Pancreas (tissue), 10 donors: ENCODE data around the gene ZNF423. TPM values are rescaled to one million over a fixed set of nuclear protein-coding genes. Genes with fewer than 3 reads are reported as not detected.

ENCODE experiments used
- ATAC-seq, 4 donors: fragments of 200-7000 bp; cut with Tn5 transposase; one replicate each; pipeline versions ENCODE4 v1.8.0 to v1.9.1; 2020; ENCODE audit warnings: mild to moderate bottlenecking in 4 of 4, moderate library complexity in 4 of 4
- DNase-seq, 6 donors: peaks; one replicate each; pipeline ENCODE4 v3.0.0-alpha.2; 2020
- FAIRE-seq: peaks from 2 replicates; lab custom pipeline; 2012; peaks lifted over from hg19 to GRCh38; lab: Jason Lieb, UNC
- H3K27ac ChIP-seq, 4 donors: fragments of 200-600 bp; sonication (generic); 1 replicate in 3 of 4; 2 replicates in 1 of 4; pipeline versions ENCODE4 v1.5.0 to v1.8.0; 2020
- H3K27me3 ChIP-seq, 4 donors: fragments of 200-600 bp; one replicate each; pipeline ENCODE4 v1.8.0; 2021
- H3K36me3 ChIP-seq, 3 donors: fragments of 200-600 bp; sonication (generic) in 1 of 3; one replicate each; pipeline versions ENCODE4 v1.5.0 to v1.8.0; 2020 to 2021
- H3K4me1 ChIP-seq, 3 donors: fragments of 200-600 bp; one replicate each; pipeline ENCODE4 v1.8.0; 2021
- H3K4me3 ChIP-seq, 4 donors: fragments of 200-600 bp; sonication (generic) in 2 of 4; one replicate each; pipeline versions ENCODE4 v1.5.0 to v1.8.0; 2020 to 2021
- H3K9me3 ChIP-seq, 4 donors: fragments of 200-600 bp; one replicate each; pipeline ENCODE4 v1.8.0; 2021
- CTCF ChIP-seq, 4 donors: fragments of 200-600 bp; sonication (generic) in 3 of 4; IDR thresholded peaks; one replicate each; pipeline versions ENCODE4 v1.5.0 to v1.8.0; 2021; ENCODE audit warnings: antibody characterized with exemption in 4 of 4
- WGBS, 2 donors: extraction: QIAGEN DNeasy Blood & Tissue Kit; methylation state at CpG; one replicate each; pipeline ENCODE4 v1.1.7; 2013; 5-methylcytosine and 5-hydroxymethylcytosine counted together
- intact Hi-C, 3 donors: fragments of 100-400 bp; cut with DNase I; formaldehyde crosslinking; loops; one replicate each; pipeline versions ENCODE4 v1.11.1 to v1.14.2; 2022
- polyA plus RNA-seq, 2 donors: library from polyadenylated mRNA; stranded (reverse); fragments of 200-250 nt; gene quantifications; one replicate each; pipeline ENCODE4 v1.2.3, GENCODE V29; 2013
- total RNA-seq, 6 donors: library from RNA; stranded (reverse); fragmentation: NEBNext Ultra II Directional in 4 of 6; extraction: Animal tissue kit (Norgen Biotek cat#: 25700) in 4 of 6; gene quantifications; one replicate each; pipeline versions ENCODE4 v1.2.1 to v1.2.4, GENCODE V29; 2021 to 2023
- donor health status: healthy with polysubstance abuse.
- donor health status: DM: no; HTN: no; CAD: no; lungs with moderate emphysema.
- donor health status: DM: no; HTN: no; CAD: no.
- donor health status: control.
- donor health status: control.
- donor health status: Bipolar disorder and iron deficiency.
- donor health status: DM: yes; HTN: yes; CAD: no.
- donor health status: DM: no; HTN: no; CAD: no.
- donor health status: DM: no; HTN: no; CAD: no.
- donor health status: DM: yes; HTN: yes; CAD: no.

The ZNF423 gene
- total and polyA plus RNA-seq, 8 donors = 0.61 to 5.1 (median 3.0) TPM

GRCh38 chr16:49478107-49478506, 377.8 kb downstream of the ZNF423 start:
- no peaks in the 10 kb centered on the region for H3K27me3 ChIP-seq
- intact Hi-C loops = no loop called here
- ATAC-seq (no peak), DNase-seq (peak in 1 of 6 donors; percentile 16), FAIRE-seq (no peak)
- no peaks in the 10 kb centered on the region for H3K9me3 ChIP-seq
- TF ChIP-seq CTCF (IDR thresholded peaks at IDR 0.05) = no peak
- no peaks in the 10 kb centered on the region for H3K36me3 ChIP-seq
- no peak overlapping the region for H3K27ac ChIP-seq
- H3K4me3 ChIP-seq = no peak overlapping the region
- 79 to 83% methylated on average over 3 of the region's 3 CpGs for WGBS, 2 donors
- no peaks in the 10 kb centered on the region for H3K4me1 ChIP-seq

- H3K36me3 ChIP-seq = no peaks in the 10 kb centered on the region
- no peak for DNase-seq
- H3K9me3 ChIP-seq = no peaks in the 10 kb centered on the region
- no peak overlapping the region for H3K27ac ChIP-seq
- no peak for ATAC-seq
- intact Hi-C loops = no loop called here
- no peaks in the 10 kb centered on the region for H3K4me1 ChIP-seq
- TF ChIP-seq CTCF (IDR thresholded peaks at IDR 0.05) = no peak
- no peak for FAIRE-seq
- no peak overlapping the region for H3K4me3 ChIP-seq
- no peaks in the 10 kb centered on the region for H3K27me3 ChIP-seq
Observed at GRCh38 chr16:49477250-49477895, 378.5 kb downstream of the ZNF423 start.

- ATAC-seq (no peak), DNase-seq (peak in 1 of 6 donors; percentile 35), FAIRE-seq (no peak)
- no peak for TF ChIP-seq CTCF (IDR thresholded peaks at IDR 0.05)
- Histone ChIP-seq H3K27me3 (no peaks in the 10 kb centered on the region), H3K9me3 (no peaks in the 10 kb centered on the region), H3K4me1 (no peaks in the 10 kb centered on the region), H3K36me3 (no peaks in the 10 kb centered on the region), H3K4me3 (no peak overlapping the region), H3K27ac (no peak overlapping the region)
- intact Hi-C loops = no loop called here
- WGBS, 2 donors = 59 to 72% methylated on average over 11 of the region's 11 CpGs
Observed at GRCh38 chr16:49474741-49475140, 381.2 kb downstream of the ZNF423 start.

GRCh38 chr16:49473773-49474172, 382.1 kb downstream of the ZNF423 start:
- 53 to 74% methylated on average over 5 of the region's 5 CpGs for WGBS, 2 donors
- Histone ChIP-seq H3K4me3 (no peak overlapping the region), H3K27ac (no peak overlapping the region), H3K4me1 (no peaks in the 10 kb centered on the region), H3K36me3 (no peaks in the 10 kb centered on the region), H3K9me3 (no peaks in the 10 kb centered on the region), H3K27me3 (no peaks in the 10 kb centered on the region)
- ATAC-seq (no peak), DNase-seq (peak in 1 of 6 donors; percentile 11), FAIRE-seq (no peak)
- no peak for TF ChIP-seq CTCF (IDR thresholded peaks at IDR 0.05)
- intact Hi-C loops = no loop called here

- intact Hi-C loops = no loop called here
- DNase-seq = peak in 1 of 6 donors; percentile 25
- Histone ChIP-seq H3K27me3 (no peaks in the 10 kb centered on the region), H3K36me3 (no peaks in the 10 kb centered on the region), H3K4me3 (no peak overlapping the region), H3K27ac (no peak overlapping the region), H3K9me3 (no peaks in the 10 kb centered on the region), H3K4me1 (no peaks in the 10 kb centered on the region)
- WGBS, 2 donors = 63 to 78% methylated on average over 5 of the region's 5 CpGs
- no peak for TF ChIP-seq CTCF (IDR thresholded peaks at IDR 0.05)
- no peak for ATAC-seq
- no peak for FAIRE-seq
Observed at GRCh38 chr16:49473131-49473530, 382.8 kb downstream of the ZNF423 start.
